Keratinocyte (primary cell): ENCODE data around the gene MAML2. TPM values are rescaled to one million over a fixed set of nuclear protein-coding genes. Genes with fewer than 3 reads are reported as not detected.

Source experiments
- DNase-seq: peaks from one replicate; pipeline ENCODE4 v3.0.0-alpha.2; 2011; ENCODE audit warnings: low read depth, missing footprints, low spot score
- FAIRE-seq: peaks from 2 replicates; lab custom pipeline; 2011; peaks lifted over from hg19 to GRCh38; lab: Jason Lieb, UNC
- H2AFZ ChIP-seq: 2 replicates; pipeline ENCODE4 v1.6.0; 2012; ENCODE audit warnings: low read length, control low read depth, inconsistent platforms; ENCODE audit not compliant: control insufficient read depth
- H3K27ac ChIP-seq: 2 replicates; pipeline ENCODE4 v1.5.1; 2011; ENCODE audit warnings: low read length; ENCODE audit not compliant: control insufficient read depth, insufficient read depth
- H3K27me3 ChIP-seq: 3 replicates; pipeline ENCODE4 v1.6.0; 2011; ENCODE audit warnings: low read length; ENCODE audit not compliant: control insufficient read depth, insufficient read depth; ENCODE audit errors: extremely low read depth
- H3K36me3 ChIP-seq, 2 experiments: 2 replicates in 1 of 2; 3 replicates in 1 of 2; pipeline ENCODE4 v1.5.1; 2011; ENCODE audit warnings: low read length in 2 of 2, mild to moderate bottlenecking in 1 of 2; ENCODE audit not compliant: control insufficient read depth in 2 of 2, insufficient read depth in 2 of 2; ENCODE audit errors: extremely low read depth in 1 of 2
- H3K4me1 ChIP-seq: 3 replicates; pipeline ENCODE4 v1.5.1; 2011; ENCODE audit warnings: low read length; ENCODE audit not compliant: control insufficient read depth, insufficient read depth; ENCODE audit errors: extremely low read depth
- H3K4me2 ChIP-seq: 3 replicates; pipeline ENCODE4 v1.6.0; 2011; ENCODE audit warnings: low read depth, low read length; ENCODE audit not compliant: control insufficient read depth, insufficient read depth; ENCODE audit errors: extremely low read depth
- H3K4me3 ChIP-seq, 3 experiments: fragments of 200-600 bp in 1 of 3; sonication (generic) in 1 of 3; 2 replicates in 2 of 3; 3 replicates in 1 of 3; pipeline ENCODE4 v1.5.1; 2011 to 2016; ENCODE audit warnings: low read length in 3 of 3, mild to moderate bottlenecking in 3 of 3, control low read depth in 2 of 3, inconsistent platforms in 1 of 3, low read depth in 1 of 3, mixed read lengths in 1 of 3, mixed run types in 1 of 3, moderate library complexity in 1 of 3; ENCODE audit not compliant: control insufficient read depth in 2 of 3, insufficient read depth in 2 of 3; ENCODE audit errors: extremely low read depth in 1 of 3
- H3K79me2 ChIP-seq: 2 replicates; pipeline ENCODE4 v1.6.0; 2012; ENCODE audit warnings: low read length; ENCODE audit not compliant: control insufficient read depth, insufficient read depth
- H3K9ac ChIP-seq: 3 replicates; pipeline ENCODE4 v1.6.0; 2011; ENCODE audit warnings: low read length; ENCODE audit not compliant: control insufficient read depth, insufficient read depth; ENCODE audit errors: extremely low read depth
- H3K9me1 ChIP-seq: 3 replicates; pipeline ENCODE4 v1.6.0; 2011; ENCODE audit warnings: low read length; ENCODE audit not compliant: control insufficient read depth, insufficient read depth; ENCODE audit errors: extremely low read depth
- H3K9me3 ChIP-seq: 2 replicates; pipeline ENCODE4 v1.5.1; 2012; ENCODE audit warnings: low read depth, low read length; ENCODE audit not compliant: control insufficient read depth
- H4K20me1 ChIP-seq: 3 replicates; pipeline ENCODE4 v1.6.0; 2011; ENCODE audit warnings: low read length; ENCODE audit not compliant: control insufficient read depth, insufficient read depth; ENCODE audit errors: extremely low read depth
- EZH2 ChIP-seq: IDR thresholded peaks from one replicate; pipeline ENCODE4 v1.6.1; 2012; ENCODE audit warnings: inconsistent platforms, mild to moderate bottlenecking, low read length, moderate library complexity
- dilution Hi-C: fragments of 300-500 bp; cut with MboI; formaldehyde crosslinking; loops from one replicate; pipeline ENCODE4 v1.7.0; 2020; ENCODE audit warnings: low sequenced_read_pairs; ENCODE audit not compliant: extremely low pct_ligation_motif_present
- polyA plus RNA-seq, 5 experiments: library from polyadenylated mRNA; depleted of rRNA in 3 of 5; stranded (reverse) in 3 of 5; stranded (forward) in 1 of 5; unstranded in 1 of 5; fragments of >200 nt; gene quantifications; 1 replicate in 1 of 5; 2 replicates in 3 of 5; 3 replicates in 1 of 5; pipeline versions ENCODE4 v1.2.1 to v1.2.3, GENCODE V29; 2011 to 2012; ENCODE audit warnings: missing spikeins in 2 of 5, low read depth in 1 of 5, low replicate concordance in 1 of 5
- TF ChIP-seq, protein P1 (sequence below), 3 experiments: IDR thresholded peaks in 1 of 3; conservative IDR thresholded peaks in 1 of 3; optimal IDR thresholded peaks in 1 of 3; 2 replicates in 2 of 3; 3 replicates in 1 of 3; pipeline versions ENCODE3 to v1.5.1; 2011; ENCODE audit warnings: low read length in 3 of 3, mild to moderate bottlenecking in 3 of 3, moderate library complexity in 2 of 3, control low read depth in 1 of 3, inconsistent platforms in 1 of 3; ENCODE audit not compliant: insufficient read depth in 2 of 3; ENCODE audit errors: extremely low read depth in 1 of 3

MAML2 gene
- polyA plus RNA-seq, 1 donor (not counting 4 experiments of a cell fraction or from before 2014, with no cell fraction given), result 4.2 TPM

DNA sequence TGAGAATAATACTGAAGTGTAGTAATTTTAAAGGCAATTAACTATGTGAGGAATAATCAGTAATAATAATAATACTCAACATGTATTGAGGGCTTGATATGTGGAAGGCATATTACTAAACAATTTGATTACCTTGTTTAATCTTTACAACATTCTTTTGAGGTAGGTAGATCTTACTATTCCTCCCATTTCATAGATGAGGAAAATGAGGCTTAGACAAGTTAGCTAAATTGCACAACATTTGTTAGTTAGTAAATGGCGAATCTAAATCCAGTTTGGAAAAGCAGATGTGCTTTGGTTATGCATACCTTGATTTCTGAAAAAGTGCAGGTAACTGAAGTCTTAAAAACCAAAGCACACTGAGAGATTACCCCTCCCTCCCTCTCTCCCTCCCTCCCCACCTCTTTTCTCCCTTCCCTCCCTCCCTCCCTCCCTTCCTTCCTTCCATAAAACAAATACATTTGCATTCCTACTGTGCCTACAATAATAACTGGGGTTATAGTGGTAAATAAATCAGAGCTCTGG is 326.0 kb downstream of the MAML2 start:
- Histone ChIP-seq H4K20me1 (no peaks in the 10 kb centered on the region), H3K79me2 (no peaks in the 10 kb centered on the region), H3K9me3 (no peaks in the 10 kb centered on the region), H3K4me2 (no peak overlapping the region), H2AFZ (no peak overlapping the region), H3K36me3 (no peaks in the 10 kb centered on the region), H3K9me1 (no peaks in the 10 kb centered on the region), H3K27ac (no peak overlapping the region), H3K27me3 (no peaks in the 10 kb centered on the region), H3K9ac (no peak overlapping the region), H3K4me1 (peaks cover 12% of the 10 kb centered on the region), H3K4me3 (no peak overlapping the region)
- DNase-seq (no peak), FAIRE-seq (no peak)
- dilution Hi-C loops, result no loop called here
- no peak for TF ChIP-seq EZH2
- TF ChIP-seq, protein P1, sequence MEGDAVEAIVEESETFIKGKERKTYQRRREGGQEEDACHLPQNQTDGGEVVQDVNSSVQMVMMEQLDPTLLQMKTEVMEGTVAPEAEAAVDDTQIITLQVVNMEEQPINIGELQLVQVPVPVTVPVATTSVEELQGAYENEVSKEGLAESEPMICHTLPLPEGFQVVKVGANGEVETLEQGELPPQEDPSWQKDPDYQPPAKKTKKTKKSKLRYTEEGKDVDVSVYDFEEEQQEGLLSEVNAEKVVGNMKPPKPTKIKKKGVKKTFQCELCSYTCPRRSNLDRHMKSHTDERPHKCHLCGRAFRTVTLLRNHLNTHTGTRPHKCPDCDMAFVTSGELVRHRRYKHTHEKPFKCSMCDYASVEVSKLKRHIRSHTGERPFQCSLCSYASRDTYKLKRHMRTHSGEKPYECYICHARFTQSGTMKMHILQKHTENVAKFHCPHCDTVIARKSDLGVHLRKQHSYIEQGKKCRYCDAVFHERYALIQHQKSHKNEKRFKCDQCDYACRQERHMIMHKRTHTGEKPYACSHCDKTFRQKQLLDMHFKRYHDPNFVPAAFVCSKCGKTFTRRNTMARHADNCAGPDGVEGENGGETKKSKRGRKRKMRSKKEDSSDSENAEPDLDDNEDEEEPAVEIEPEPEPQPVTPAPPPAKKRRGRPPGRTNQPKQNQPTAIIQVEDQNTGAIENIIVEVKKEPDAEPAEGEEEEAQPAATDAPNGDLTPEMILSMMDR (optimal IDR thresholded peaks at IDR 0.05 in 1 of 3, IDR thresholded peaks at IDR 0.05 in 1 of 3, conservative IDR thresholded peaks at IDR 0.05 in 1 of 3; ENCODE audit: extremely low read depth in 1 of 3, insufficient read depth in 2 of 3, low read length in 3 of 3), result no peak

DNA sequence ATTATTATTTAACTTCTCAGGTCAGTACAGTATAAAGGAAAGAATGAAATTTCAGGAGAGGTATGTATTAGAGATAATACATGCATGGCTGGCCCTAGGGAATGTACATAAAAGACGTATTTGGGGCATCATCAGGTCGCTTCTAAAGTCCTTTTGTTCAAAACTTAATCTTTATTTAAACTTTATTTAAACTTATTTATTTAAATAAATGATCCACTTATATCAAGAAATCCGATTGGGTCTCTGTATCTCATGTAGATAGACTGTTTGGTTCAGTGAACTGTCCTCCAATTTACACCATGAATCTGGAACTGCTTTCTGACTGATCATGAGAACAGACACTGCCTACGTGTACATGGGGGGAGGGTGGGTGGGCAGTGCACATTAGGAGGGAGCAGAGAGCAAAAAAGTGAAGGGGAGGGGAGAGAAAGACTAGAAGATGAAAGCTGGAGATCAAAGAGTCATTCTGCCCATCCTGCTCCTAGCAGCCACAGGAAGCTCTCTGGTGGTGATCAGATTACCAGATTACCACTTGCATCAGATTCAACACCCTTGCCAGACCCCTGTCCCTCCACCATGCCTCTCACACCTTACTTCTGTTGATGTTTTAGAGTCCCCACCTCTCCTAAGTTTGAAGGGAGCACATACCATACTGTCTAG is 327.0 kb downstream of the MAML2 start:
- Histone ChIP-seq H3K79me2 (no peaks in the 10 kb centered on the region), H3K4me3 (no peak overlapping the region), H3K27me3 (no peaks in the 10 kb centered on the region), H3K36me3 (no peaks in the 10 kb centered on the region), H3K9ac (no peak overlapping the region), H4K20me1 (no peaks in the 10 kb centered on the region), H3K4me1 (peaks cover 17% of the 10 kb centered on the region), H2AFZ (no peak overlapping the region), H3K9me3 (no peaks in the 10 kb centered on the region), H3K9me1 (no peaks in the 10 kb centered on the region), H3K4me2 (no peak overlapping the region), H3K27ac (no peak overlapping the region)
- no peak for DNase-seq
- FAIRE-seq, result no peak
- dilution Hi-C loops, result no loop called here
- TF ChIP-seq EZH2, result no peak
- TF ChIP-seq, protein P1 (optimal IDR thresholded peaks at IDR 0.05 in 1 of 3, IDR thresholded peaks at IDR 0.05 in 1 of 3, conservative IDR thresholded peaks at IDR 0.05 in 1 of 3; ENCODE audit: extremely low read depth in 1 of 3, insufficient read depth in 2 of 3, low read length in 3 of 3), result no peak
